ENCODE data around the gene ECEL1. TPM values are rescaled to one million over a fixed set of nuclear protein-coding genes. Genes with fewer than 3 reads are reported as not detected.
"Not testable (repeated sequence)": the region's sequence is repeated elsewhere in the genome, so short reads cannot be mapped to it uniquely, and the experiment has no call there.

ECEL1 gene
- total and polyA plus RNA-seq, 2 of the 4 experiments (the other 2 are of a cell fraction), result not detected

GRCh38 chr2:232442431-232442830 is 45.2 kb downstream of the ECEL1 start:
- H4K5ac ChIP-seq (ENCODE audit: low read depth, low read length); H3K79me1 ChIP-seq (ENCODE audit: low read depth in 1 of 2, low read length in 2 of 2); H3K27ac ChIP-seq (ENCODE audit: insufficient read depth, low read length); BruUV-seq (replicated peaks); H2AK5ac ChIP-seq (ENCODE audit: low read depth, low read length); dilution Hi-C loops (cut with HindIII; ENCODE audit: low sequenced_read_pairs, unreplicated experiment); POLR2A ChIA-PET (ENCODE audit: unreplicated experiment); H3K4me2 ChIP-seq (ENCODE audit: low read depth, low read length); H4K8ac ChIP-seq (ENCODE audit: low read depth in 2 of 2, low read length in 2 of 2); ATAC-seq (ENCODE audit: low read depth); H2BK20ac ChIP-seq (ENCODE audit: low read depth, low read length); H3K23ac ChIP-seq (ENCODE audit: low read depth, low read length); H3K4me1 ChIP-seq (ENCODE audit: control insufficient read depth, insufficient read depth, low read length); H2AFZ ChIP-seq (replicated peaks; ENCODE audit: low read length, poor library complexity); H3K4ac ChIP-seq (ENCODE audit: low read depth, low read length); H3K9ac ChIP-seq (ENCODE audit: low read depth, low read length); H3K4me3 ChIP-seq (ENCODE audit: insufficient read depth, low read depth, low read length); CTCF ChIA-PET; in situ Hi-C loops (cut with MboI; ENCODE audit: low sequenced_read_pairs); H2BK15ac ChIP-seq (ENCODE audit: low read depth, low read length); H2AK9ac ChIP-seq (replicated peaks; ENCODE audit: low read depth, low read length, poor library complexity); H3K14ac ChIP-seq (replicated peaks; ENCODE audit: low read depth, low read length); DNase-seq; H2BK5ac ChIP-seq (ENCODE audit: low read depth, low read length, poor library complexity, severe bottlenecking); H3K18ac ChIP-seq (ENCODE audit: low read depth, low read length); H4K20me1 ChIP-seq (ENCODE audit: insufficient read depth, low read length); H3K9me3 ChIP-seq (ENCODE audit: control insufficient read depth, insufficient read depth, low read length); H3K9me1 ChIP-seq (ENCODE audit: insufficient read depth, low read length); H3K56ac ChIP-seq (ENCODE audit: extremely low read depth, insufficient read depth, low read length); H3K36me3 ChIP-seq (ENCODE audit: control insufficient read depth, insufficient read depth, low read length); H4K91ac ChIP-seq (ENCODE audit: insufficient read depth, low read depth, low read length); H2BK120ac ChIP-seq (ENCODE audit: low read depth, low read length): not testable (repeated sequence)
- intact Hi-C loops (cut with micrococcal nuclease), result loop anchor here (5.0 kb wide), 2 partner anchors 115 to 300 kb away; no protein-coding TSS in a partner anchor
- H3K27me3 ChIP-seq (ENCODE audit: control insufficient read depth, insufficient read depth, low read length), result peaks cover 14% of the 10 kb centered on the region
- WGBS, 2 experiments (ENCODE audit: extremely low coverage in 2 of 2, insufficient read length in 1 of 2), result no CpG with 5 or more reads among the region's 13 CpGs

DNA sequence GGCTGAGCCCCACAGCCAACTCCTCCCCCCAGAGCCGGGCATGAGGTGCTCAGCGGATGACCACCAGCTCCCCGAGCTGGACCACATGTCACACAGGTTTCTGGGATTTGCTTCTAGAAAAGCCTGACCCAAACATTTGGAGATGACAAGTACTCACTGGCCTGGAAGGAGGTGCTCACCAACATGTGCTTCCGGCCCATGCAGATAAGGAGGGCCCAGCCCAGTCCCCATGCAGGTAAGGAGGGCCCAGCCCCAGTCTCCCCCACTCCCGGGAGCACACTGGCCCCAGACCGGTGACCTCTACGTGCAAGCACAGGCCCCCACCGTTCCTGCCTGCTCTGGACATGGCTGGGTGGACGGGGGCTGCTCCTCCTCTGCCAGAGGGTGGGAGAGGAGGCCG is 45.7 kb downstream of the ECEL1 start:
- H2AK9ac ChIP-seq (replicated peaks; ENCODE audit: low read depth, low read length, poor library complexity); H2BK5ac ChIP-seq (ENCODE audit: low read depth, low read length, poor library complexity, severe bottlenecking); H4K8ac ChIP-seq (ENCODE audit: low read depth in 2 of 2, low read length in 2 of 2); ATAC-seq (ENCODE audit: low read depth); H3K4ac ChIP-seq (ENCODE audit: low read depth, low read length); H3K27ac ChIP-seq (ENCODE audit: insufficient read depth, low read length); H2BK15ac ChIP-seq (ENCODE audit: low read depth, low read length); H3K14ac ChIP-seq (replicated peaks; ENCODE audit: low read depth, low read length); H3K4me3 ChIP-seq (ENCODE audit: insufficient read depth, low read depth, low read length); H4K91ac ChIP-seq (ENCODE audit: insufficient read depth, low read depth, low read length); dilution Hi-C loops (cut with HindIII; ENCODE audit: low sequenced_read_pairs, unreplicated experiment); CTCF ChIA-PET; H4K20me1 ChIP-seq (ENCODE audit: insufficient read depth, low read length); H3K18ac ChIP-seq (ENCODE audit: low read depth, low read length); H3K9me1 ChIP-seq (ENCODE audit: insufficient read depth, low read length); DNase-seq; H2BK20ac ChIP-seq (ENCODE audit: low read depth, low read length); H3K4me1 ChIP-seq (ENCODE audit: control insufficient read depth, insufficient read depth, low read length); BruUV-seq (replicated peaks); H3K4me2 ChIP-seq (ENCODE audit: low read depth, low read length); H3K23ac ChIP-seq (ENCODE audit: low read depth, low read length); H2BK120ac ChIP-seq (ENCODE audit: low read depth, low read length); H4K5ac ChIP-seq (ENCODE audit: low read depth, low read length); H3K9me3 ChIP-seq (ENCODE audit: control insufficient read depth, insufficient read depth, low read length); H3K56ac ChIP-seq (ENCODE audit: extremely low read depth, insufficient read depth, low read length); H2AFZ ChIP-seq (replicated peaks; ENCODE audit: low read length, poor library complexity); H2AK5ac ChIP-seq (ENCODE audit: low read depth, low read length); in situ Hi-C loops (cut with MboI; ENCODE audit: low sequenced_read_pairs); H3K79me1 ChIP-seq (ENCODE audit: low read depth in 1 of 2, low read length in 2 of 2); H3K9ac ChIP-seq (ENCODE audit: low read depth, low read length); H3K36me3 ChIP-seq (ENCODE audit: control insufficient read depth, insufficient read depth, low read length); POLR2A ChIA-PET (ENCODE audit: unreplicated experiment): not testable (repeated sequence)
- intact Hi-C loops (cut with micrococcal nuclease), result loop anchor here (5.0 kb wide), 2 partner anchors 115 to 300 kb away; no protein-coding TSS in a partner anchor
- WGBS, 2 experiments (ENCODE audit: extremely low coverage in 2 of 2, insufficient read length in 1 of 2), result 40% methylated on average over 1 of the region's 10 CpGs; no CpG with 5 or more reads in 1 of the 2 experiments
- H3K27me3 ChIP-seq (ENCODE audit: control insufficient read depth, insufficient read depth, low read length), result peaks cover 17% of the 10 kb centered on the region
